Osteoblast (primary cell): ENCODE results near the gene ZMYM3. TPM values are rescaled to one million over a fixed set of nuclear protein-coding genes. Genes with fewer than 3 reads are reported as not detected.
A peak's percentile ranks its signal among the peaks of the same experiment; 100 is the strongest.

Source experiments
- DNase-seq: peaks from one replicate; pipeline ENCODE4 v3.0.0; 2011; ENCODE audit warnings: low spot score, mixed read lengths; ENCODE audit not compliant: insufficient read length; ENCODE audit errors: missing footprints
- H2AFZ ChIP-seq: 2 replicates; pipeline ENCODE4 v1.6.0; 2011; ENCODE audit warnings: mild to moderate bottlenecking, low read length
- H3K27ac ChIP-seq: 2 replicates; pipeline ENCODE4 v1.5.1; 2011; ENCODE audit warnings: mild to moderate bottlenecking, low read depth, low read length, moderate library complexity
- H3K27me3 ChIP-seq: 2 replicates; pipeline ENCODE4 v1.6.0; 2012; ENCODE audit warnings: mild to moderate bottlenecking, control low read depth, inconsistent platforms, low read length, moderate library complexity; ENCODE audit not compliant: insufficient read depth
- H3K36me3 ChIP-seq: 2 replicates; pipeline ENCODE4 v1.5.1; 2011; ENCODE audit warnings: mild to moderate bottlenecking, low read length, control low read depth, moderate library complexity; ENCODE audit not compliant: insufficient read depth
- H3K4me1 ChIP-seq: 2 replicates; pipeline ENCODE4 v1.5.1; 2011; ENCODE audit warnings: mild to moderate bottlenecking, low read length, control low read depth, moderate library complexity; ENCODE audit not compliant: insufficient read depth
- H3K4me2 ChIP-seq: 2 replicates; pipeline ENCODE4 v1.6.0; 2011; ENCODE audit warnings: mild to moderate bottlenecking, low read length; ENCODE audit not compliant: insufficient read depth
- H3K4me3 ChIP-seq: fragments of 200-600 bp; sonication (generic); 3 replicates; pipeline ENCODE4 v1.5.1; 2012; ENCODE audit warnings: mild to moderate bottlenecking, low read length, inconsistent platforms; ENCODE audit not compliant: insufficient read depth
- H3K79me2 ChIP-seq: 2 replicates; pipeline ENCODE4 v1.6.0; 2012; ENCODE audit warnings: mild to moderate bottlenecking, low read length, control low read depth, inconsistent platforms; ENCODE audit not compliant: insufficient read depth
- H3K9me3 ChIP-seq: 2 replicates; pipeline ENCODE4 v1.5.1; 2011; ENCODE audit warnings: low read depth, low read length, control low read depth
- H4K20me1 ChIP-seq: 2 replicates; pipeline ENCODE4 v1.6.0; 2012; ENCODE audit warnings: mild to moderate bottlenecking, low read length, control low read depth; ENCODE audit not compliant: insufficient read depth
- total RNA-seq: library from RNA; depleted of rRNA; stranded (reverse); fragments of >200 nt; gene quantifications from 2 replicates; pipeline ENCODE4 v1.2.3, GENCODE V29; 2012
- TF ChIP-seq, protein P1 (sequence below): IDR thresholded peaks from 2 replicates; pipeline ENCODE4 v1.5.1; 2011; ENCODE audit warnings: mild to moderate bottlenecking, low read depth, low read length, moderate library complexity; ENCODE audit errors: extremely low read depth

Gene ZMYM3
- total RNA-seq, 1 donor, result 15.6 TPM

GRCh38 chrX:71245159-71245558 lies 8.8 kb downstream of the ZMYM3 start:
- no peak overlapping the region for H3K4me3 ChIP-seq
- H3K27ac ChIP-seq, result no peak overlapping the region
- no peaks in the 10 kb centered on the region for H3K79me2 ChIP-seq
- H2AFZ ChIP-seq, result no peak overlapping the region
- DNase-seq, result no peak
- no peaks in the 10 kb centered on the region for H3K27me3 ChIP-seq
- H3K4me1 ChIP-seq, result no peaks in the 10 kb centered on the region
- H3K36me3 ChIP-seq, result peaks cover 41% of the 10 kb centered on the region
- H4K20me1 ChIP-seq, result peaks cover 8% of the 10 kb centered on the region
- no peak overlapping the region for H3K4me2 ChIP-seq
- TF ChIP-seq, protein P1, sequence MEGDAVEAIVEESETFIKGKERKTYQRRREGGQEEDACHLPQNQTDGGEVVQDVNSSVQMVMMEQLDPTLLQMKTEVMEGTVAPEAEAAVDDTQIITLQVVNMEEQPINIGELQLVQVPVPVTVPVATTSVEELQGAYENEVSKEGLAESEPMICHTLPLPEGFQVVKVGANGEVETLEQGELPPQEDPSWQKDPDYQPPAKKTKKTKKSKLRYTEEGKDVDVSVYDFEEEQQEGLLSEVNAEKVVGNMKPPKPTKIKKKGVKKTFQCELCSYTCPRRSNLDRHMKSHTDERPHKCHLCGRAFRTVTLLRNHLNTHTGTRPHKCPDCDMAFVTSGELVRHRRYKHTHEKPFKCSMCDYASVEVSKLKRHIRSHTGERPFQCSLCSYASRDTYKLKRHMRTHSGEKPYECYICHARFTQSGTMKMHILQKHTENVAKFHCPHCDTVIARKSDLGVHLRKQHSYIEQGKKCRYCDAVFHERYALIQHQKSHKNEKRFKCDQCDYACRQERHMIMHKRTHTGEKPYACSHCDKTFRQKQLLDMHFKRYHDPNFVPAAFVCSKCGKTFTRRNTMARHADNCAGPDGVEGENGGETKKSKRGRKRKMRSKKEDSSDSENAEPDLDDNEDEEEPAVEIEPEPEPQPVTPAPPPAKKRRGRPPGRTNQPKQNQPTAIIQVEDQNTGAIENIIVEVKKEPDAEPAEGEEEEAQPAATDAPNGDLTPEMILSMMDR, result no peak
- no peaks in the 10 kb centered on the region for H3K9me3 ChIP-seq

DNA sequence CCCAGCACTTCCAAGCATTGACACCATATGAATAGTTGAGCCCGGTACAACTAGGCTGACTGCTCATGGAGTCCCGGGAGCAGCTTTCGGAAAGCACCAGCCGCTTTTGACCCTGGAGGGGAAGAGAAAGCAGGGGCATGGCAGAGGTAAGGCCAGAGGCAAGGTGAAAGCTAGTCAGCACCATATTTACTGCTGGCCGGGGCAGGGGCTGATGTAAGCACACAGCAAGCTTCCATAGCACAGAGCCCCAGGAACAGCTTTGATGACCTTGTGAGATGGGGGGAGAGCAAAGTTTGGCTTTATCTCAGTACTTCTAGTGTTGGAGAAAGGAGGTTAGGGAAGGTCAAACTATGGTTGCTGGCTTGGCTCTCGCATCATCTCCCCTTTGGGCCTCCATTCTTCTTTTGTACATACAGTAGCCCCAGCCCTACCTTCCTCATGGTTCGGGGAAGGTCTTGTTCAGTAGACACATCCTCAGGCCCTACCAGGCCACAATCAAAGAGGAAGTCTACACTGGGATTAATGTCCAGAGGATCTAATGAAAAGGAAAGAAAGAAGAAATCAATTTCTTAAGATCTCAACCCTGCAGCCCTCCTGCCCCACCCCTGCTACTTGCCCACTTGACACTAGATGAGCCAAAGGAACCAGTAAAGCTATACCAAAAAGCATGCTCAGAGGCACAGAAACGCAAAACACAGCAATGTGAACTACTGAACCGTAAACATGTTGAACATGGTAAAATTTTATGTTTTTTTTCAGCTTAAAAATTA lies 9.4 kb downstream of the ZMYM3 start:
- TF ChIP-seq, protein P1, result no peak
- peaks cover 41% of the 10 kb centered on the region for H3K36me3 ChIP-seq
- no peak overlapping the region for H2AFZ ChIP-seq
- no peak overlapping the region for H3K27ac ChIP-seq
- peaks cover 8% of the 10 kb centered on the region for H4K20me1 ChIP-seq
- H3K4me1 ChIP-seq, result no peaks in the 10 kb centered on the region
- H3K9me3 ChIP-seq, result no peaks in the 10 kb centered on the region
- no peaks in the 10 kb centered on the region for H3K79me2 ChIP-seq
- H3K27me3 ChIP-seq, result no peaks in the 10 kb centered on the region
- peak; percentile 83 for DNase-seq
- H3K4me2 ChIP-seq, result no peak overlapping the region
- no peak overlapping the region for H3K4me3 ChIP-seq

DNA sequence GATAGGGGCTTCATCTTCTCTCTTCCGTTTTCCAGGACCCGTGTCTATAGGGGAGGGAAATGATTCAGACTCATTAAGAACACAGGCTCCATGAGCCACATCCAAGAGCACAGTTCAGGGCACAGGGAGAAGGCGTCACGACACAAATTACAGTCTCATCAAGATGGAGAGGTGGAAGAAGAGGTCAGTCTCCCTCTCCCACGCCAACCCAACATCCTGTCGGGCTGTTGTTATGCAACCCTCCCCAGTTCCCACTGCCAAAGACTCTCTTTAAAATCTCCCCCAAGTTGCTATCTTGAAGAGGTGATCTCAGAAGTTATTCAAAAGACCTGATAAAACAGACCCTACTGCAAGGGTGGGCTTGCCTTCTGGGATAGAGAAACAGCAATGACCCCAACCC lies 12.6 kb downstream of the ZMYM3 start:
- Histone ChIP-seq H2AFZ (no peak overlapping the region), H3K9me3 (no peaks in the 10 kb centered on the region), H3K4me1 (no peaks in the 10 kb centered on the region), H4K20me1 (peaks cover 8% of the 10 kb centered on the region), H3K27me3 (no peaks in the 10 kb centered on the region), H3K4me2 (no peak overlapping the region), H3K27ac (no peak overlapping the region), H3K36me3 (peaks cover 31% of the 10 kb centered on the region), H3K79me2 (no peaks in the 10 kb centered on the region), H3K4me3 (no peak overlapping the region)
- TF ChIP-seq, protein P1, result no peak
- DNase-seq, result peak; percentile 18

GRCh38 chrX:71239781-71240180 lies 14.2 kb downstream of the ZMYM3 start:
- Histone ChIP-seq H3K4me1 (no peaks in the 10 kb centered on the region), H3K27me3 (no peaks in the 10 kb centered on the region), H3K4me2 (no peak overlapping the region), H2AFZ (no peak overlapping the region), H3K9me3 (no peaks in the 10 kb centered on the region), H3K79me2 (no peaks in the 10 kb centered on the region), H3K36me3 (peaks cover 19% of the 10 kb centered on the region), H3K4me3 (no peak overlapping the region), H3K27ac (no peak overlapping the region), H4K20me1 (peaks cover 2% of the 10 kb centered on the region)
- peak; percentile 18 for DNase-seq
- TF ChIP-seq, protein P1, result no peak
